ENCODE results near the gene SRSF5.
"Not testable (repeated sequence)": the region's sequence is repeated elsewhere in the genome, so short reads cannot be mapped to it uniquely, and the experiment has no call there.

SRSF5 gene

GRCh38 chr14:69766984-69767368 is at the start of gene SRSF5:
Gene SRSF5, plus strand, starts transcription at chr14:69767142. Its CDS starts 1,015 bp downstream, at chr14:69768157.
- peak; percentile 81 to 84 for DNase-seq (ENCODE audit: low read depth in 2 of 2)

- not testable (repeated sequence) for DNase-seq (ENCODE audit: low read depth in 2 of 2)
These were observed 48.3 kb upstream of the SRSF5 start for GRCh38 chr14:69718614-69719013.

GRCh38 chr14:69719501-69719951 is 47.4 kb upstream of the SRSF5 start:
- no peak for DNase-seq (ENCODE audit: low read depth in 2 of 2)

GRCh38 chr14:69720912-69721311 is 46.0 kb upstream of the SRSF5 start:
- DNase-seq (ENCODE audit: low read depth in 2 of 2) = no peak

GRCh38 chr14:69726761-69727511 is 40.0 kb upstream of the SRSF5 start:
- DNase-seq (ENCODE audit: low read depth in 2 of 2) = peak; percentile 67 to 79

GRCh38 chr14:69727860-69728259 is 39.1 kb upstream of the SRSF5 start:
- no peak for DNase-seq (ENCODE audit: low read depth in 2 of 2)

DNA sequence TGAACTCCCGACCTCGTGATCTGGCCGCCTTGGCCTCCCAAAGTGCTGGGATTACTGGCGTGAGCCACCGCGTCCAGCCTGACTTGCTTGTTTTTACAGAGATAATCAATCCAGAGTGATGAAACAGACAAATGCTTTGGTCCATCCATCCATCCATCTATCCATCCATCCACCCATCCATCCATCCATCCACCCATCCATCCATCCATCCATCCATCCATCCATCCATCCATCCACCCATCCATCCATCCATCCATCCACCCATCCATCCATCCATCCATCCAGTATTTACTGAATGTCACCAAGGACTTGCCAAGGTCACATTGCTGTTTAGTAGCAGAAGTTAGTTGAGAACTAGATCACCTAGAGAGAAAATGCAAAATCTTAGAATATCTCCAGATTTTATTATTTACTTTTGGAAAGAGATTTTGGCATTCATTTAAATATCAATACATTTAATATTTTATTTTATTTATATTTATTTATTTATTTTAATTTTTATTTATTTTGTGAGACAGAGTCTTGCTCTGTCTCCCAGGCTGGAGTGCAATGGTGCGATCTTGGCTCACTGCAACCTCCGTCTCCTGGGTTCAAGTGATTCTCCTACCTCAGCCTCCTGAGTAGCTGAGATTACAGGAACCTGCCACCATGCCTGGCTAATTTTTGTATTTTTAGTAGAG is 34.9 kb upstream of the SRSF5 start:
- not testable (repeated sequence) for DNase-seq (ENCODE audit: low read depth in 2 of 2)

DNA sequence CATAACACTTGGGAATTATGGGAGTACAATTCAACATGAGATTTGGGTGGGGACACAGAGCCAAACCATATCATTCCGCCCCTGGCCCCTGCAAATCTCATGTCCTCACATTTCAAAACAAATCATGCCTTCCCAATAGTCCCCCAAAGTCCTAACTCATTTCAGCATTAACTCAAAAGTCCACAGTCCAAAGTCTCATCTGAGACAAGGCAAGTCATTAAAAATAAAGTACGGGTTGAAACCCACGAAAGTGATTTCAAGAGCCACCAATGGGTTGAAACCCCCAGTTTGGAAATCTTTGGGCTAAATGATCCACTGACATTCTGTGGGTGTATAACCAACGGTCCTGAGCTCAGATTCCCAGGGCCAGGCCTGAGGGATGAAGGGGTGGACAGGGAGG is 30.5 kb upstream of the SRSF5 start:
- DNase-seq (ENCODE audit: low read depth in 2 of 2) = not testable (repeated sequence)

DNA sequence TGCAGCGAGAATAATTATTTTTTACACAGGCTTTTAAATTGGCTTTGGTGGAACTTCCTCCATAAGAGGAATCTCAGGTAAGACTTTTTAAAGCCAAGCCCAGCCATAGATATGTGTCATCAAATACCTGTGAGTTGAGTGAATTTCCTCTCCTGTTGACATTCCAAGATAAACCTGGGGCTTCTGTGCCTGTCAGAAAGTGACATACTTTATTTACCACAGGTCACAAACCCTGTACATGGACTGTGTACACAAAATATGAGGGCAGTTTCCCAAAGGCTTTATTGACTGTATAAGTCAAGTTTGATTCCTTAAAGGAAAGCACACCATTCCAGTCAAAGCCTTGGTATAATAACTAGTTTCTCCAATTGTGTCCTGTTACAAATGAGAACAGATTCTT is 25.9 kb upstream of the SRSF5 start:
- DNase-seq (ENCODE audit: low read depth in 2 of 2) = no peak

DNA sequence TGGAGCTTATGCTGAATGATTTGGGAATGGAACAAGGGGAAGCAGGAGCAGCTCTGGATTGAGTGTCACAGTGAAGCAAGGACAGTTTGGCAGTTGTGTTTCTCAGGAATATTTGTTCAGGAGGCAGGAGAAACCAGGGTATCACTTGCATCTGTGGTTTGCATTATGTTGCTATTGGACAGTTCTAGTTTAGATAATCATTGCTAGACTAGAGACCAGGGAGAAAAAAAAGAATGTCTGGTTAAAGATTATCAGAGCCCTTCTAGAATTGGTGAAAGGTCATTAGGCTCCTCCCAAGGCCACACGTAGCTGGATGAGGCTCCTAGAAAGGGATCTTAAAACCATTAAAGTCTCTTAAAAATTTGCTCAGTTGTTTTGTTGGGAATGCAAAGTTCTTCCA is 17.0 kb upstream of the SRSF5 start:
- DNase-seq (ENCODE audit: low read depth in 2 of 2) = no peak

DNA sequence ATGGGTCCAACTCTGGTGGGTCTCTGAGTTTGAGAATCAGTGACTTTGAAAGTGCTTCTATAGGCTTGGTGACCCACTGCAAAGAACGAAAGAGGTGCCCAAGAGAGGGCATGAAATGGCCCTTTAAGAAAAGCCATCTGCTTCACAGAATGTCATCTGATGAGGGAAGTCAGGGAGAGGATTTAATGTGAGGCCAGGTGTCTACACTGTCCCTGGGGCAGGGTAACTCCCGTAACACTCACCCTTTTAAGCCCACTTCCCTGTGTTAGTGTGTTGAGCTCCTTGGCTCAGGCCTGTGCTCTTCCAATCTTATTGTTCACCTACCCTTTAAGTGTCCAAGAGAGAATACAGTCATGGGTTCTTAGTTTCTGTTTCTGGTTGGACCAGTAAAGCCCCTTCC is 16.4 kb upstream of the SRSF5 start:
- DNase-seq (ENCODE audit: low read depth in 2 of 2) = no peak

GRCh38 chr14:69752773-69753172 is 14.2 kb upstream of the SRSF5 start:
- DNase-seq (ENCODE audit: low read depth in 2 of 2) = no peak

DNA sequence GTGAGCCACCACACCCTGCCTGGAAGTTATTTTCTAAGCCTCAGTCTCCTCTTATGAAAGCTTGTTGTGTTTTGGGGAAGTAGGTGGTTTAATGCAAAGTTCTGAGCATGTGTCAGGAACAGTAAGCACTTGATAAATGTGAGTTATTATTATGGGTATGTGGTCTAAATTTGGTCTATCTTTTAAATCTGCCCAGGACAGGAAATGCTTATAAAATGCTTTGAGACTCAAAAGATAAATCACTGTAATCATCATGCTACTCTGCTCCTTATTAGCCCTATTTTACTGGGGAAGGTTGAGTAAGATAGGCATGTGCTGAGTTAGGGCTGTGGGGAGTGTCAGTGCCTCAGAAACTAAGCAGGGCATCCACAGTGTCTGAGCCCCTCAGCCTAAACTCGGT is 13.1 kb upstream of the SRSF5 start:
- no peak for DNase-seq (ENCODE audit: low read depth in 2 of 2)

- DNase-seq (ENCODE audit: low read depth in 2 of 2) = no peak
These were observed 12.5 kb upstream of the SRSF5 start for GRCh38 chr14:69754487-69754886.

DNA sequence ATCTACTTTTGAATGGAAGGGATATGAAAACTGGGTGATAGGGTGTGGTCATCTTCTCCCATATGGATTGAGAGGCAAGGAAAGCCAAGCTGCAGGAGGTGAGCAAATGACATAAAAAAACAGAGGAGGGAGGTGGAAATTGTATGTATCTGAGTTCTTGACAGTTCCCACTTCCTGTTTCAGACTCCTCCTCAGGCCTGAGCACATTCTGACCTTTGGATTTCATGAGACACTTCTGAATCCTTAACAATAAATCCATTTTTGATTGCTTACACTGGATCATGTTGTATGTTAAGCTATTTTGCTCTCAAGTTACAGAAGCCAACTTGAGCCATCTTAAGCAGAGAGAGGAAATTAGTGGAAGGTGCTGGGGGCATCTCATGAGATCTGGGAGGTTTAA is 11.6 kb upstream of the SRSF5 start:
- DNase-seq (ENCODE audit: low read depth in 2 of 2) = no peak

- no peak for DNase-seq (ENCODE audit: low read depth in 2 of 2)
These were observed 11.2 kb upstream of the SRSF5 start for GRCh38 chr14:69755784-69756183.

DNA sequence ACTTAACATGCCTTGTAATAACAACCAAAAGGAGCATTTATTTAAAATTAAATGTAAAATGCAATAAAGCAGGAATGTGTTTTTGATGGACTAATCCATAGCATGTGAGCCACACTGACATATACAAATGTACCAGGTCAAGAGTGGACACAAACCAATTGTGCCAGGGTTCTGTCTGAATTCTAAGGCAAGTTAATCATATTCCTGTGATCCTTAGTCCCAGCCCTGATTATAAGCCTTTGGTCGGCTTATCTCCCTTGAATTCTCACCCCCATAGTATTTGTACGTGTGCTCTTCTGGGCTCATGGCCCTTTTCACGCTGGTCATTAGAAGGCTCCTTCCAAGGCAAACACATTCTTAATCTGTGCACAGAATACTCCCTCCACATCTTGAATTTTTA is 10.6 kb upstream of the SRSF5 start:
- no peak for DNase-seq (ENCODE audit: low read depth in 2 of 2)

- no peak for DNase-seq (ENCODE audit: low read depth in 2 of 2)
These were observed 6.1 kb upstream of the SRSF5 start for GRCh38 chr14:69760810-69761209.

- no peak for DNase-seq (ENCODE audit: low read depth in 2 of 2)
These were observed 3.0 kb upstream of the SRSF5 start for GRCh38 chr14:69763761-69764510.

DNA sequence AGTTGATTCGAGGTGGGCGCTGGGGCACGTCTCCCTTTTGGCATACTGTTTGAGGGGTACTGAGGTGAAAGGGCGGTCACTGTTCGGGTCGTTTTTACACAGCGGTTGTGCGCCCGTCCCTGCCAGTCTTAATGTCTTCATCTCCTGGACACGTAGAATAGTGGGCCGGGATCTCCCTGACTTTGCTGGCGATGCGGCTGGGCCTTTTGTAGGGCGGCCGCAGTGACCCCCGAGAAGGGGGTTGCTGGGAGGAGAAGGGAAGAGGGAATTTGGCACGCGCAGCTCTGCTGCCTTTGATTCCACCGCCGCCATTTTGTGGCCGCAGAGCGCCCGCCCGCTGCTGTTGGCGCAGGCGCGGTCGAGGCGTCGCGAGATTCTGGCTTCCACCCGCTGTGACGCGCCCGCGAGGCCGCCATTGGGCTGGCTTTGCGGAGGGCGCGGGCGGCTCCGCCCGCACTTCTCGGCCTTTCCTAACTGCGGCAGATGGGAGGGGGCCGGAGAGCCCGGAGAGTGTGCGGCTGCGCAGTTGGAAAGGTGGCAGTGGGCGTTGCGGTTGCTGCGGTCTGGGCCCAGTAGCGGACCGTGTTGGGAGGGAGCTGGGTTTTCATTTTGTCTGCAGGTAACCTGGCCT is 542 bp downstream of the SRSF5 start:
- DNase-seq (ENCODE audit: low read depth in 2 of 2) = peak; percentile 65 to 77

DNA sequence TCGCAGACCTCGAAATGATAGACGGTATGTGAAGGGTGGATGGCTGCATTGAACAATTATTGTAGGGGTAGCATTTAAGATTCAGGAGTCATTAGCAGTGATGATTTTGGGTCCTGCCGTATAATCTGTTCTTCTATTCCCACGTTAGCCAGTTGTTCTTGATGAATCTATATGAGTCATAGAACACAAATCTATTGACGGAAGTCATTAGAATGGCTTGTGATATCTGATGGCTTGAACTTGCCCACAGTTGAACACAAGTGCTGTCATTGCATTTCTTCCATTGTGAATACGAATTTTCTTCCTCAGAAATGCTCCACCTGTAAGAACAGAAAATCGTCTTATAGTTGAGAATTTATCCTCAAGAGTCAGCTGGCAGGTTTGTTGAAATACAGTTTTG is 1.9 kb downstream of the SRSF5 start:
- no peak for DNase-seq (ENCODE audit: low read depth in 2 of 2)

GRCh38 chr14:69769623-69770022 is 2.7 kb downstream of the SRSF5 start:
- no peak for DNase-seq (ENCODE audit: low read depth in 2 of 2)
